HG02884 (cell line): ENCODE data around the gene LRRC4B.
"Not testable (repeated sequence)": the region's sequence is repeated elsewhere in the genome, so short reads cannot be mapped to it uniquely, and the experiment has no call there.

Experiments
- ATAC-seq: cut with Tn5 transposase; IDR thresholded peaks from one replicate; pipeline ENCODE4 v1.9.1; 2021; ENCODE audit warnings: mild to moderate bottlenecking, moderate library complexity; ENCODE audit not compliant: unreplicated experiment

Gene LRRC4B

DNA sequence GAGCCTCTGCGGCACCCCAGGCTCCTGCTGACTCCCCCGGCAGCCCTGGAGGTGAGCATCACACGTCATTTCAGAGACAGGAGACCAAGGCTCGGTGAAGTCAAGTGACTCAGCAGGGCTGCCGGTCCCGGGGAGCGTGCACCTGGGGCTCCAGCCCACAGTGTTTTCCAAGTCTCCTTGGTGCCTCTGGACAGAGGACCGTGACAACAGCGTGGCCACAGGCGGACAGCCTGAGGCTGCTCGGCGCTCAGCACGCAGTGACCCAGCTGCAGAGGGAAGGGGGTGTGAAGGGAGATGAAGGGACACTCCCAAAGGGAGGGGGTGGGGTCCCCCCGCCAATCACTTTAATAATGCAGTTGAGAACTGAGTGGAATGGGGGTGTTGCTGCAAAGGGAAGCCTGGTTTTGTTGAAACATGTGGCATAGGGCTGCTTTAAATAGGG, 37.0 kb downstream of the LRRC4B start:
- ATAC-seq: no peak

DNA sequence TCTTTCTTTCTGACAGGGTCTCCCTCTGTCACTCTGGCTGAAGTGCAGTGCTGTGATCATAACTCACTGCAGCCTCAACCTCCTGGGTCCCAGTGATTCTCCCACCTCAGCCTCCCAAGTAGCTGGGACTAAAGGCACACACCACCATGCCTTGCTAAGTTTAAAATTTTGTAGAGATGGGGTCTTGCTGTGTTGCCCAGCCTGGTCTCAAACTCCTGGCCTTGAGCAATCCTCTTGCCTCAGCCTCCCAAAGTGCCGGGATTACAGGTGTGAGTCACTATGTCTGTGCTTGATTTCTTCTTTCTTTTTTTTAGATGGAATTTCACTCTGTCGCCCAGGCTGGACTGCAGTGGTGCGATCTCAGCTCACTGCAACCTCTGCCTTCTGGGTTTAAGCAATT, 40.2 kb downstream of the LRRC4B start:
- ATAC-seq: not testable (repeated sequence)

DNA sequence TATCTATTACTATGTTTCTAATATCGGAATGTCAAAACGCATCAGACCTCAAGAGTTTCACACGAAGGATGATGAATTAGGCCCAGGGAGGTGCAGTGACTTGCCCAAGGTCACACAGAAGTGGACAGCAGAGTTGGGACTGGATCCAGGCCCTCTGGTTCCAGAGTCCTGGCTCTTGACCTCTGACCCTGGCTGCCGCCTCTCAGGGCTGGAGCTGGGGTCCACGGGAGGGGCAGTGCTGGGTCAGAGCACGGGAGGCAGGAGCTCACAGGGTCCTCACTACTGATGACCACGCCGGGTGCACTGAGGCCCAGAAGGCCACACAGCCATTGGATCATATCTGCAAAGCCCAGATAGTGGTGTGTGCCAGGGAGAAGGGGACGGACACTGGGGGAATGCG, 45.4 kb downstream of the LRRC4B start:
- ATAC-seq: no peak

DNA sequence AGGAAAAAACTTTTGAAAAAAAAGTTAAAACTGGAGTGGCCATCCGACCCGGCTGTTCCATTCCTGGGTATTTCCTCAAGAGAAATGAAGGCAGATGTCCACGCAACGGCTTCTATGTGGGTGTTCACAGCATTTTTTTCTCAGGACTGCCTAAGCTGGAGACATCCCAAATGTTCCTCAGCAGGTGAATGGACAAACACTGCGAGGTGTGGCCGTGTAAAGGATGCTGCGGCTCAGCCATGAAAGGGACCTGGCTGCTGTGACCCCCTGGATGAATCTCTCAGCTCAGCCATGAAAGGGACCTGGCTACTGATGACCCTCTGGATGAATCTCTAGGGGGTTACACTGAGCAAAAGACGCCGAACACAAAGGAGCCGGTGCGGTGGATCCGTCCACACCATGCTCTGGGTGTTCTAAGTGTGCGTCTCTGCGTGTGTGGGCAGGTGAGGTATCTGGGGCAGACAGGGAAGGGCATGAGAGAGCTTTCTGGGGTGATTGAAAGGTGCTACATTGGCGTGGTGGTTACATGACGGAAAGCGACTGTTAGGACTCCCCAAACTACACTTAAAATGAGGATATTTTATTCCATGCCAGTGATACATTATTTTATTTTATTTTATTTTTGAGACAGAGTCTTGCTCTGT, 47.3 kb downstream of the LRRC4B start:
- no peak for ATAC-seq

DNA sequence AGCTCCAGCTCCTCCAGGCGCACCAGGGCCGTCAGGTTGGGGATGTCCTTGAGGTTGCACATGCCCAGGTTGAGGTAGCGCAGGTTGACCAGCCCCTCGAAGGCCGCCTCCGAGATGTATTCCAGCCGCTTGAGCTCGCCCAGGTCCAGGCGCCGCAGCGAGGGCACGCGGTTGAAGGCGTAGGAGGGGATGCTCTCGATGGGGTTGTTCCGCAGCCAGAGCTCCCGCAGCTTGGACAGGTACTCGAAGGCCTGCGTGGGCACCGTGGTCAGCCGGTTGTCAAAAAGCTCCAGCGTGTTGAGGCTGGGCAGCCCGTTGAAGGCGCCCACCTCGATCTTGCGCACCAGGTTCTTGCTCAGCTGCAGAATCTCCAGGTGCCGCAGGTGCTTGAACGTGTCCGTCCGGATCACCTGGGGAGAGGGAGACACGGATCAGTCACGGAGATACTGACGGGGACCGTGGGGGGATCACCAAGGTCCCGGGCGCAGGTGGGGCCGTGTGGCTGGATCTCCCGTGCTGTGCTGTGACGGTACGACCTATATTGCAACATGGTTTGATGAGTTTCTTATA, 49.1 kb downstream of the LRRC4B start:
- no peak for ATAC-seq

DNA sequence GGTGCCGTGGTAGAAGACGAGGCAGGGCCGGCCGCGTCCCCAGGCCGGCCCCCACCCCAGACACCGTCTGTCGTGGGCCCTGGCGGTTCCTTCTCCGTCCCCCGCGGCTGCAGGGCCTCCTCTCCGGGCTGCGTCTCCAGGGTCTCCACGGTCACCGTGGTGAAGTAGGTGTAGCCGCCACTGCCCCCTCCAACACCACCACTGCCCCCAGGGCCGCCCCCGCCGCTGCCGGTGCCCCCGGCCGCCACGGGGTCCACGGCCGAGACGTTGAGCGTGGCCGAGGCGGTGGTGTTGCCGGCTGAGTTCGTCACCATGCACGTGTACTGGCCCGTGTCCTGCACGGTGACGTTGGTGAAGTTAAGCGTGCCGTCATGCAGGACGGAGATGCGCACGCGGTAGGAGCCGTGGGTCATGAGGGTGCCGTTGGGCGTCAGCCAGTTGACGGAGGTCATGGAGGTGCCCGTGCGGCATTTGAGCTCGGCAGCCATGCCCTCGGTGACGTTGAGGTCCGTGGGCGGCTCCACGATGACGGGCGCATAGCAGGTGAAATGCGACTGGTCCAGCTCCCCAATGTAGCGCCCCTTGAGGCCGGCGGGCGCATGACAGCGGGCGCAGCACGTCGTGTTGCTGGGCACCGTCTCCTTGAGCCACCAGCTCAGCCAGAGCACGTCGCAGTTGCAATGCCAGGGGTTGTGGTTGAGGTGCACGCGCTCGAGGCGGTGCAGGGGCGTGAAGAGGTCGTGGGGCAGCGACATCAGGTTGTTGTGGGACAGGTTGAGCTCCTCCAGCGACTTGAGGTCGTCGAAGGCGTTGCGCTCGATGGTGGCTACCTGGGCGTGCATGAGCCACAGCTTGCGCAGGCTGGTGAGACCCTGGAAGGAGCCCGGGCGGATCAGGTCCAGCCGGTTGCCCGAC, 49.9 kb downstream of the LRRC4B start:
- no peak for ATAC-seq

DNA sequence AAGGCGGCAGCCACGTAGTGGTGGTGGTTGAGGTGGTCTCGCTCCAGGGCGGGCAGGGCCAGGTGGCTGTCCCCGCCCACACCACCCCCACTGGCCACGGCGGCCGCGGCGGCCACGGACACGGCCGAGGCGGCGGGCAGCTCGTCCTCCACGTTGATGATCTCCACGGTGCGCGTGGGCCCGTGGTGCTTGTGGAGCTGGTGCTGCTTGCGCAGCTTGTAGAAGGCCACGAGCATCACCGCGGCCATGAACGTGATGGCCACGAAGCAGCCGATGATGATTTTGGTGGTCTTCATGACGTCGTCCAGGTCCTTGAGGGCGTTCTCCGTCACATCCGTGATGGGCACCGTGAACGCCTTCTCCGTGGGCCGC, 50.5 kb downstream of the LRRC4B start:
- no peak for ATAC-seq

DNA sequence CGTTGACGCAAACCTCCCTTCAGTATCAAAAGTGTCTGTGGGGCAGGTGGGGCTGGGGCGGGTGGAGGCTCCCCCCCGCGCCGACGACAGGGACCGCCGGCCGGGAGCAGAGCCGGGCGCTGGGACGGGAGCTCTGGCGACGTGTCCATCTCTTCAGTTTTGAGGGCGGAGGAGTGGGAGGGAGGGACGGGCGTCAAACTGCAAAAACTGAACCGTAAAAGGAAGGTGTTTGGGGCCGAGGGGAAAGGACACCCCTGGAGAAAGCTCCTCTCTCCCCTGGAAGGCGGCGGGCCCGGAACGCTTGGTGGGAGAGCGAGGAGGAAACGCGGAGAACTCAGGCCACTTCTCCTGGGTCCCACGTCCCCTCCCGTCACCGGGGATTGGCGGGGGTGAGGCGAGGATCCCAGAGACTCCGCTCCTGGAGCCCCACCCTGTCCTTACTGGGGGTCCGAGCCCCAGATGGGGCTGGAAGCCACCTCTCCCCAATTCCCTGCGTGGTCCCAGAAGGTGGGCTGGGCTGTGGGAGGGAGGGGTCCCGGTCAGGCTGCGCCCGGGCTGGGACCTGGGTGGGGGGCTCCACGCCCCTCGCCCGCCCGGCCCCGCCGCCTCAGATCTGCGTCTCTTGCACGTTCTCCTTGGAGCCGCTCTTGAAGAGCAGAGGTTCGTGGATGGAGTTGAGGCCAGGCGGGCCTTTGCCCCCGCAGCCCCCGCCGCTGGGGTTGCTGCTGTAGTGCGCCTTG, 51.1 kb downstream of the LRRC4B start:
- ATAC-seq: no peak

DNA sequence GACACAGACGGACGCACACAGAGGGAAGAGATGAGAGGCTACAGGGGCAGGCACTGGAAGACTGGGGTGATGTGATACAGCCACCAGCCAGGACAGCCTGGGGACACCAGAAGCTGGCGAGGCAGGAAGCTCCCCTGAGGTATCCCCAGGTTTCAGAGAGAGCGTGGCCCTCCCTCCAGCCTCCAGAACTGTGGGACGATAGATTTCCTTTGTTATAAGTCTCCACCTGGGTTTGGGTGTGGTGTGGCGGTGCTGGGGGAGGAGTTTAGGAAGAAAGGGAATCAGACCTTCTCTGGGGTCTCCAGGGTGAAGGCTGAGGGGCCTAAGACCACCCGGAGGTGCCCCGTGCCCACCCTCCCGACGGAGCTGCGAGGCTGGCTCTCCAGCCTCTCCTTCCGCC, 51.8 kb downstream of the LRRC4B start:
- ATAC-seq: no peak

DNA sequence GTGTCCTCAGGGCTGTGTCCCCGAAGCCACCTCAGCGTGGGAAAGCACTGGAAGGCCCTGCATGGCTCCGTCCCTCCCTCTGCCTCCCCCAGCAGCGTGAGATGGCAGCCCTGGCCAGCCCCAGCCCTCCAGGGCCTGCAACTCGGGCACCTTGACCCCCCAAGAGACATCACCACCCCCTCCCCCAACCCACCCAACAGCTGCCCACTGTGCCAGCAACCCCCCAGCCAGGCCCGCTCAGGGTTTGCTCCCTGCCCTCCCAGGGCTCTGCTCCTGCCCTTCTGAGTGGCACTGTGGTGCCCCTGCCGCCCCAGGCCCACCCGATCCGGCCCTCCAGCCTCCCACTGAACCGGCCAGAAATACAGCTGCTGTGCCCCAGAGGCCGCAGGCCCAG, 53.1 kb downstream of the LRRC4B start:
- ATAC-seq: no peak

DNA sequence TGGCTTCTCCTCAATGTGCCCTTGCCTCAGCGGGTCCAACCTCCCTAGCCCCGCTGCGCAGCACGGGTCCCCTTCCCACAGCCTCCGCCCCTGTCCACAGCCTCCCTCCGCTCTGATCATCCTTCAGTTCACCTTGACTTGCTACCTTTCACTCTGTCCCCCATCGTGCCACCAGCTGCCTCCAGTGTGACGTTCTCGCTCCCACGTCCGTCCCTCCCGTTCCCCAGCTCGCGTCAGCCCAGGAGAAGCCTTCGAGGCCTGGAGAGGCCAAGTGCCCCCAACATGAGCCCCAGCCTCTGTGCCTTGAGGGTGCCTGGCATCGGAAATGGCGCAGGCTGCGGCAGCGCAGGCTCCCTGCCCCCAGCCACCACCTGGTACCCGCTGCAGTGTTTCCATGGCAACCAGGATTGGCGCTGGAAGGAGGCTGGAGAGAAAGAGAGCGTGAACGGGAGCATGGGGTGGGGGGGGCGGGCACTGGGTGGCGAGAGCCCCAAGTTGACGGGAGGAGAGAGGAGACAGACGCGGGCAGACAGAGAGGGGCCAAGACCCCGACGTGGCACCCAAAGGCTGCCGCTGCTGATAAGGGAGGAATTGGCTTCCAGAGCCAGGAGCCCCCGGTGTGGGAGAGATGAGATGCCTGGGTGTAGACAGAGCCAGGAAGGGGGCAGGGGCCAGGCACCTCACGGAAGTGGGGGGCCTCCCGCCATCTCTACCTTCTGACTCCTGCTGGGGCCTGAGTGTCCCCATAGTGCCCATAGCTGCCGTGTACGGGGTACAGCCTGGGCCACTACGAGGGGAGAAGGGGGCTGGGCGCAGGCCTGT, 53.7 kb downstream of the LRRC4B start:
- ATAC-seq: no peak

DNA sequence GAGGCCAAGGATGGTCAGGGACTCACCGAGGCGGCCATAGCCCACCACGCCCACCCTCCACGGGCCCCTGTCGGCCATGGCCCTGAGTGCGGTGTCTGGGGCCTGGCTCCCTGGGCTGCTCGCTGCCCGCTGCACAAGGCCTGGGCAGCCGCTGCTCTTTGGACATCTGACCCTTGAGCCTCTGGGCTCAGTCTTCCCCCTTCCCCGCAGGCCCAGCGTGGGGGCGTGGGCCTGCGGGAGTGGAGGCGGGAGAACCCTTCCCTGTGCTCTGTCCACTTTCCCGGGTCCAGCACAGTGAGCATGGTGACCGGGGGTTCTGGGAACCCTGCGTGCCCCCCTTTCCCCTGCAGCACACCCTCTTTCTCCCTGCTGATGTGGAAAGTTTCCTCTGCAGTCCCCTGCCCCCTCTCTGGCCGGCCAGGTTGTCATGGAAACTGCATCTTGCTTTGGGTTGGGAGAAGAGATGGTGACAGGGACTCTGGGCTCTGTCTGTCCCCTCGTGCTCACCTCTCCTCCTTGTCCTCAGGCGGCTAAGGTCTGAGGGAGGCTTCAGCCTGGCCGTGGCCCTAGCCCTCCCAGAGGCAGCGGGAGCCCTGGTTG, 54.4 kb downstream of the LRRC4B start, which contains the start of gene ASPDH:
Gene ASPDH, minus strand, starts transcription at position 168 of the 600 bp plus-strand sequence. Its CDS starts 90 bp downstream, at position 78.
- ATAC-seq: no peak

DNA sequence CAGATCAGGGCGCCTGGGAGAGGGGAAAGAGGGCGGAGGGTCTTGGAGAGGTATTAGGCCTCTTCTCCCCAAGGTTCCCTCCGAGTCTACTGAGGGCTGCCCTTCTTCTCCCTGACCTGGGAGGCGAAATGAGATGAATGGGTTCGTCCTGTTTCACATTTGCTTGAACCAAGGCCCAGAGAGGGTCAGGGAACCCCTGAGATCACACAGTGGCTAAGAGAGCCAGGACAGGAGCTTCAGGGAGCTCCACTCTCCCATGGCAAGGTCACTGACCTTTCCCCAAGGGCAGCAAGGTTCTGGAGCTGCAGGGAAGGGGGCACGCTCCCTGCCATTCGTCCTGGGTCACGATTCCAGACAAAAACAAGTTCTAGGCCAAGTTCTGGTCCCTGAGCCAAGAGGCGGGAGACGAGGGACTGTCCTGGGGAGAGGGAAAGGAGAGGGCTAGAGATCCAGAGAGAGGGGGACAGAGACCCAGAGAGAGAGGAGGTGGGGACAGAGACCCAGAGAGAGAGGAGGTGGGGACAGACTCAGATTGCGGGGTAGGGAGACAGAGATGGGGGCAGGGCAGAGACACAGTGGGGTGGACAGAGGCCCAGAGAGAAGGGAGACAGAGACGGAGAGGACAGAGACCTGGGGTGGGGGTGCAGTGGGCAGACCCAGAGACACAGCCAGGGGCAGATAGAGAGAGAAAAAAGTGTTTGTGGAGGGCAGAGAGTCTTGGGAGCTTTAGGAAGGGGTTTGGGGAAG, 55.1 kb downstream of the LRRC4B start:
- no peak for ATAC-seq

DNA sequence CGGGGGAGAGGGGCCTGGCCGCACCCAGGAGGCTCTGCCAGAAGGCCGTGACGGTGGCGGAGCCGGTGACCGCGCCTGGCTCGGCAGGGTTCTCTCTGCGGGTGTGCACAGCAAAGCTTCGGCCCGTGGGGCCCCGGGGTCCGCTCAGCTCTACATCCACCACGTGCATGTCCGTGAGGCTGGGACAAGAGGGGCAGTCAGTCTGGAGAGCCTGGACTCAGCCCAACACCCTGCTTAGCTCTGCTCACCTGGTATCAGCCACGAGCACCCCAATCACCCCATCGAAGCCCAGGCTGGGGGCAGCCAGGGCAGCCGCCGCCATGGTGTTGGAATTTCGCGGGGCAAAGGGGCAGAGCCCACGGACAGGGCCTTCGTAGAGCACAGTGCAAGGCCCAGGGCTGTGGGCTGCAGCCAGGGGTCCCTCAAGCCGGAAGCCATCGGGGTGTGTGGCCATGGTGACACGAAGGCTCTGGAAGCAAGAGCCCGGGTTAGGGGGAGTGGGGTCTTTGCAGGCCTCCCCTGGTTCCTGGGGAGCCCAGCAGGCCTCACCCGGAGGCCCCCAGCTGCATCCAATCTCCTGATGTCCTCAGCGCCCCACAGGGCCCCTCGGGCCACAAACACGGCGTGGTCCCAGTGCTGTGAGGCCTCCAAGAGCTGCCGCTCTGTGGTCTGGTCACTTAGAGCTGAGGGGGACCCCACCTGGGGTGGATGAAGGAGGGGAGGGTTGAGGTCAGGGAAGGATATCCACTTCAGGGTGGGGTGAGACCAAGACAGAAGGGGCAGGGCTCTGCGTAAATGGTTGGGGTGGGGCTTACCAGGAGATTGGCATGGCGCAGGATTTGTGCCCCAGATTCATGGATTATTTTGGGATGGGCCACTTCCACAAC, 55.9 kb downstream of the LRRC4B start:
- no peak for ATAC-seq

DNA sequence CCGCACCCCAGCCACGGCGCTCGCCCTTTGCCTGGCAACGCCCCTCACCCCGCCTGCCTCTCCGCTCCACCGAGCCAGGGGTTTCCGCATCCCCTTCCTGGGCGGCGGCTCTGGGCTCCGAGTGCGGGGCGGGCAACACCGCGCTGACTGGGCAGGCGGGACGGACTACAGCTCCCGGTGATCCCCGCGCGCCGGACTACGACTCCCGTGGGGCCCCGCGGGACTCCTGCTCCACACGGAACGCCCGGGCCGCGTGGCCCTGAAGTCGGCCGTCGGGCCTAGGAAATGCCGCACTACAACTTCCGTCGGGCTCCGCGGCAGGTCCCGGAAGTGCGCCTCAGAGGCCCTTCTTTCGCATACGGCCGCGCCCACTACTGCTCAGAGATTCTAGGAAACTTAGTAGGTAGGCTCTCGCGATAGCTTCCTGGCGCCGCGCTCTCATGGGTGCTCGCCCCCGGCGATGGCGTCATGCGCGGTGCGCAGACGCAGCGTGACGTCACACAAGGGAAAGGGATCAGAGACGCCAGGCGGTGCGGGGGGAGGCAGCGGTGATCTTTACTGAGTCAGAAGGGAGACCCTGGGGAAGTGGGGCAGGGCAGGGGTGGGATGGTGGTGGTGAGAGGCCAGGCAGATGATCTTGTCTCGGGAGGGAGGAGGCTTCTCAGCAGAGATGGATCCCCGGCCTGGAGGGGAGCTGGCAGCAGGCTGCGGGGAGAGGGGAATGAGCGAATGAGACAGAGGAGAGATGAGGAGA, 57.0 kb downstream of the LRRC4B start, which contains the start of gene JOSD2:
Gene JOSD2, minus strand, starts transcription at position 123 of the 754 bp plus-strand sequence. CDS start 760 bp downstream, outside the sequence.
- ATAC-seq: peak; percentile 80

DNA sequence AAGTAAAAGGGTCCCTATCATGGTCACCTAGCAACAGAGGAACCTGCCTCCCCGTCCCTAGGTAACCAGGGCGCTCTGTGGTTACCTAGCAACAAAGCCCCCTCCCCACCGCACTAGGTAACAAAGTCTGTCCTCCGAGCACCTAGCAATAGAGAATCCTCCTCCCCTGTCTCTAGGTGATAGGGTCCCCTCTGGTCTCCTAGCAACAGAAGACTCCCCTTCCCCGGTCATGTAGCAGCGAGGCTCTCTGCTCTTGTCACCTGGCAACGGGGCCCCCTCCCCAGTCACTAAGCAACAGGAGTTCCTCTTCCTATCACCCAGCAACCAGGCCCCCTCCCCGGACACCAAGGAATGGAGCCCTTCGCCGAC, 57.6 kb downstream of the LRRC4B start:
- no peak for ATAC-seq

DNA sequence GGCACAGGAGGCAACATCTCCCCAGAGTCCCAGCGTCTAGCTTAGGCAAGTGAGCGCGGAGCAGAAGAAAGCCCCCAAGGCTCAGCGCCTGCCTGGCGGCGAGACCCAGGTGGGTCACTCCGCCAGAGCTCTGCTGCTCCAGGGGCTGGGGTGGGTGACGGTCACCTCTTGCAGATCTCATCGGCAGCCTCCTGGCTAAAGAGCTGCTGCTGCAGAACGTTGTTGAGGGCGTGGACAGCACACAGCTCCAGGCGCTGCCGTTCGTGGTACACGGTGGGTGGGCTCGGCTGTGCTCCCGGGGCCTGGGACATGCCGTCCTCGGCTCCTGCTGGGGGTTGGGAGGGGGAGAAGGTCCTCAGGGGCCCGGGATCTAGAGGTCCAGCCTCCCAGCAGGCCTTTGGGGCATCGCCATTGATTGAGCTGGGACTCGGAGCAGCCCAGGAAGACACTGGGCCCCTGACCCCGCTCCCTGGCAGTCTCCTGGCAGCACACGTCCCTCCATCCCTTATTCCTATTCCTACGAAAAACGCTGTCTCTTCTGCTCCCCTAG, 58.0 kb downstream of the LRRC4B start:
- ATAC-seq: no peak
